Measurements from ENCODE around the gene G0S2. TPM values are rescaled to one million over a fixed set of nuclear protein-coding genes. Genes with fewer than 3 reads are reported as not detected.
A peak's percentile ranks its signal among the peaks of the same experiment; 100 is the strongest.

The G0S2 gene
- polyA plus RNA-seq, 1 of the 3 experiments (the other 2 are of a cell fraction) = 43.2 TPM

GRCh38 chr1:209720826-209721225 lies 45.6 kb downstream of the G0S2 start:
- no peaks in the 10 kb centered on the region for H4K20me1 ChIP-seq (ENCODE audit: insufficient read depth)
- H3K4me3 ChIP-seq (ENCODE audit: low read depth in 2 of 2, low read length in 1 of 2) = no peak overlapping the region
- no peaks in the 10 kb centered on the region for H3K9me2 ChIP-seq
- peaks cover 37% of the 10 kb centered on the region for H3F3A ChIP-seq (replicated peaks; ENCODE audit: insufficient read depth)
- no peak overlapping the region; the same call in 1 of the 2 replicates for H2AFZ ChIP-seq (ENCODE audit: low read depth)
- ChIA-PET POLR2A (no interaction called here), CTCF (interaction anchor here (2.2 kb wide), 1 partner anchor 151 kb away, joined by 5 read pairs; no protein-coding TSS in a partner anchor)
- peaks cover 0 to 14% of the 10 kb centered on the region in 2 experiments; a peak in 1 of 4 replicates for H3K4me1 ChIP-seq (ENCODE audit: control insufficient read depth in 1 of 2, insufficient read depth in 2 of 2, low read depth in 1 of 2, low read length in 1 of 2)
- H3K79me2 ChIP-seq (ENCODE audit: insufficient read depth) = no peaks in the 10 kb centered on the region
- no peak overlapping the region for H3K9ac ChIP-seq
- DNase-seq = no peak
- no peak overlapping the region for H3K4me2 ChIP-seq
- H3K9me3 ChIP-seq = no peaks in the 10 kb centered on the region
- peak overlapping the region in 1 of 2 experiments; percentile 92; a peak in 2 of 4 replicates for H3K27ac ChIP-seq (ENCODE audit: low read depth in 2 of 2, low read length in 1 of 2)
- H3K36me3 ChIP-seq (replicated peaks in 1 of 2; ENCODE audit: control insufficient read depth in 1 of 2, insufficient read depth in 2 of 2, low read length in 1 of 2) = no peaks in the 10 kb centered on the region
- 22% methylated on average over 2 of the region's 2 CpGs for WGBS (ENCODE audit: low lambda C conversion rate)
- no peaks in the 10 kb centered on the region for H3K27me3 ChIP-seq (ENCODE audit: insufficient read depth)
- TF ChIP-seq NRF1 (IDR thresholded peaks at IDR 0.05; ENCODE audit: low read depth, low read length) (no peak), FOSL2 (IDR thresholded peaks at IDR 0.05; ENCODE audit: borderline replicate concordance, low read depth) (peak; percentile 36; the same call in 1 of the 2 replicates), FOXJ3 (CRISPR knock-in tag; IDR thresholded peaks at IDR 0.05) (no peak), GABPA (IDR thresholded peaks at IDR 0.05; ENCODE audit: low read depth) (no peak), MXI1 (IDR thresholded peaks at IDR 0.05; ENCODE audit: low read depth, low read length) (no peak), TEAD4 (IDR thresholded peaks at IDR 0.05; ENCODE audit: borderline replicate concordance, insufficient read depth) (peak; percentile 72; the same call in 1 of the 2 replicates), IRF3 (IDR thresholded peaks at IDR 0.05; ENCODE audit: low read depth, low read length) (no peak), CHD2 (IDR thresholded peaks at IDR 0.05; ENCODE audit: low read length, partially characterized antibody) (no peak), SIN3A (IDR thresholded peaks at IDR 0.05; ENCODE audit: borderline replicate concordance, low read depth, low read length) (no peak), MAX (IDR thresholded peaks at IDR 0.05; ENCODE audit: low read depth) (no peak), USF1 (IDR thresholded peaks at IDR 0.05; ENCODE audit: borderline replicate concordance, low read depth) (no peak), EP300 (IDR thresholded peaks at IDR 0.05; ENCODE audit: borderline replicate concordance in 1 of 2, low read depth in 1 of 2, low read length in 1 of 2) (peak in 1 of 2 experiments; percentile 85; a peak in 1 of 4 replicates), CTCF (IDR thresholded peaks at IDR 0.05) (no peak), GATA2 (CRISPR knock-in tag; IDR thresholded peaks at IDR 0.05) (no peak), SMC3 (IDR thresholded peaks at IDR 0.05; ENCODE audit: low read depth, low read length) (no peak), FOXM1 (IDR thresholded peaks at IDR 0.05; ENCODE audit: low read depth) (peak; percentile 76), NFIC (IDR thresholded peaks at IDR 0.05; ENCODE audit: borderline replicate concordance) (peak; percentile 64), RAD21 (IDR thresholded peaks at IDR 0.05; ENCODE audit: low read length) (no peak), PBX3 (IDR thresholded peaks at IDR 0.05) (peak; percentile 79), MEF2A (IDR thresholded peaks at IDR 0.05; ENCODE audit: borderline replicate concordance, low read depth) (no peak), ZBTB33 (IDR thresholded peaks at IDR 0.05; ENCODE audit: borderline replicate concordance, low read depth) (no peak), ELF1 (IDR thresholded peaks at IDR 0.05) (no peak), USF2 (IDR thresholded peaks at IDR 0.05; ENCODE audit: borderline replicate concordance, low read depth, low read length) (no peak), JUND (IDR thresholded peaks at IDR 0.05) (peak; percentile 64; the same call in 1 of the 2 replicates), RFX5 (IDR thresholded peaks at IDR 0.05; ENCODE audit: low read length) (no peak), RCOR1 (IDR thresholded peaks at IDR 0.05; ENCODE audit: low read length) (no peak), RXRA (IDR thresholded peaks at IDR 0.05; ENCODE audit: borderline replicate concordance, low read depth) (no peak)

All from SK-N-SH (cell line).